GM12878 (cell line): ENCODE measurements around the gene ENTPD6. TPM values are rescaled to one million over a fixed set of nuclear protein-coding genes. Genes with fewer than 3 reads are reported as not detected.

Experiments used
- ATAC-seq: fragments of 200-7000 bp; cut with Tn5 transposase; 3 replicates; pipeline ENCODE4 v1.9.1; 2020; ENCODE audit warnings: mild to moderate bottlenecking, moderate library complexity
- BruUV-seq: library from RNA; stranded (reverse); fragments of 400-500 nt; replicated peaks from 2 replicates; lab custom pipeline; 2021; lab: Mats Ljungman, UMichigan
- CTCF ChIA-PET: fragments of 300-600 bp; sonication (Branson Sonifier 250); formaldehyde crosslinking; extraction: SDS; loops from one replicate; lab custom pipeline; 2021; ENCODE audit warnings: inconsistent platforms; lab: Yijun Ruan, JAX
- POLR2A ChIA-PET: fragments of 350-600 bp; formaldehyde crosslinking; extraction: SDS; loops from one replicate; lab custom pipeline; 2021; ENCODE audit warnings: inconsistent platforms; lab: Charles Lee
- RAD21 ChIA-PET: fragments of 300-600 bp; sonication (Branson Sonifier 250); formaldehyde crosslinking; loops from one replicate; lab custom pipeline; 2023; ENCODE audit warnings: antibody characterized with exemption; ENCODE audit not compliant: unreplicated experiment; lab: Charles Lee
- SMC1A ChIA-PET: fragments of 300-600 bp; sonication (Branson Sonifier 250); formaldehyde crosslinking; loops from one replicate; lab custom pipeline; 2023; ENCODE audit not compliant: unreplicated experiment, uncharacterized antibody; lab: Charles Lee
- DNase-seq: peaks from one replicate; pipeline ENCODE4 v3.0.0-alpha.2; 2011; ENCODE audit warnings: low read depth, low spot score
- FAIRE-seq: peaks from 3 replicates; lab custom pipeline; 2011; peaks lifted over from hg19 to GRCh38; lab: Jason Lieb, UNC
- H2AFZ ChIP-seq: 2 replicates; pipeline ENCODE4 v1.6.0; 2011; ENCODE audit warnings: low read depth, low read length, control low read depth; ENCODE audit not compliant: control insufficient read depth
- H3K27ac ChIP-seq: 2 replicates; pipeline ENCODE4 v1.5.1; 2011; ENCODE audit warnings: control low read depth; ENCODE audit not compliant: control insufficient read depth, insufficient read depth
- H3K27me3 ChIP-seq, 2 experiments: replicated peaks in 1 of 2; 2 replicates each; pipeline versions ENCODE4 v1.6.0 to v1.6.1; 2011; ENCODE audit warnings: low read length in 1 of 2; ENCODE audit not compliant: control insufficient read depth in 2 of 2, insufficient read depth in 2 of 2
- H3K36me3 ChIP-seq, 2 experiments: 2 replicates each; pipeline ENCODE4 v1.5.1; 2011; ENCODE audit warnings: low read length in 1 of 2; ENCODE audit not compliant: control insufficient read depth in 2 of 2, insufficient read depth in 2 of 2
- H3K4me1 ChIP-seq: 2 replicates; pipeline ENCODE4 v1.6.1; 2011; ENCODE audit warnings: mild to moderate bottlenecking, low read length, moderate library complexity, mixed read lengths; ENCODE audit not compliant: control insufficient read depth, insufficient read depth
- H3K4me2 ChIP-seq: 2 replicates; pipeline ENCODE4 v1.6.0; 2011; ENCODE audit warnings: control low read depth; ENCODE audit not compliant: control insufficient read depth, insufficient read depth
- H3K4me3 ChIP-seq: fragments of 200-600 bp; sonication (generic); 2 replicates; pipeline ENCODE4 v1.5.1; 2016
- H3K79me2 ChIP-seq: 2 replicates; pipeline ENCODE4 v1.6.0; 2011; ENCODE audit warnings: low read length; ENCODE audit not compliant: control insufficient read depth, insufficient read depth
- H3K9ac ChIP-seq: 2 replicates; pipeline ENCODE4 v1.8.0; 2011; ENCODE audit warnings: low read length, control low read depth, mixed read lengths; ENCODE audit not compliant: control insufficient read depth, insufficient read depth
- H3K9me3 ChIP-seq: replicated peaks from 3 replicates; pipeline ENCODE4 v1.5.1; 2011; ENCODE audit warnings: mild to moderate bottlenecking, low read length; ENCODE audit not compliant: control insufficient read depth, insufficient read depth
- H4K20me1 ChIP-seq: 2 replicates; pipeline ENCODE4 v1.6.0; 2011; ENCODE audit not compliant: control insufficient read depth, insufficient read depth
- EED ChIP-seq: sonication (generic); IDR thresholded peaks from 2 replicates; pipeline ENCODE4 v1.6.1; 2016; ENCODE audit warnings: antibody characterized with exemption, low read depth
- HDAC6 ChIP-seq: fragments of 200-600 bp; sonication (generic); IDR thresholded peaks from one replicate; pipeline ENCODE4 v1.8.0; 2017; ENCODE audit warnings: antibody characterized with exemption; ENCODE audit not compliant: unreplicated experiment
- MXI1 ChIP-seq: fragments of 150-350 bp; IDR thresholded peaks from 2 replicates; pipeline ENCODE4 v1.6.1; 2011; ENCODE audit warnings: low read depth, mild to moderate bottlenecking, inconsistent platforms, low read length, improper control_type of control experiment
- NR2F1 ChIP-seq: fragments of 450-650 bp; conservative IDR thresholded peaks from 2 replicates; pipeline ENCODE4 v1.6.1; 2017; ENCODE audit warnings: mild to moderate bottlenecking
- SIX5 ChIP-seq: IDR thresholded peaks from 2 replicates; pipeline ENCODE4 v1.6.1; 2011; ENCODE audit warnings: mild to moderate bottlenecking, low read depth, low read length, moderate library complexity; ENCODE audit not compliant: severe bottlenecking
- TAF1 ChIP-seq: IDR thresholded peaks from 2 replicates; pipeline ENCODE4 v1.6.1; 2011; ENCODE audit warnings: mild to moderate bottlenecking, low read depth, low read length, borderline replicate concordance
- TCF12 ChIP-seq: IDR thresholded peaks from 2 replicates; pipeline ENCODE4 v1.6.1; 2011; ENCODE audit warnings: low read depth, mild to moderate bottlenecking, low read length
- YY1 ChIP-seq: IDR thresholded peaks from 2 replicates; pipeline ENCODE4 v1.6.1; 2011; ENCODE audit warnings: low read depth, mild to moderate bottlenecking, low read length
- ZNF24 ChIP-seq: fragments of 450-650 bp; IDR thresholded peaks from 2 replicates; pipeline ENCODE4 v1.6.1; 2017; ENCODE audit warnings: antibody characterized with exemption, mild to moderate bottlenecking
- WGBS: methylation state at CpG from one replicate; pipeline ENCODE4 v1.1.6; 2016; ENCODE audit warnings: low lambda C conversion rate; ENCODE audit not compliant: insufficient replicate concordance, insufficient coverage; ENCODE audit errors: missing lambda C conversion rate; 5-methylcytosine and 5-hydroxymethylcytosine counted together
- in situ Hi-C: fragments of 300-500 bp; cut with MboI; formaldehyde crosslinking; loops from 9 replicates; pipeline ENCODE4 v1.14.3; 2018; ENCODE audit warnings: mixed read lengths
- intact Hi-C: fragments of 100-400 bp; cut with micrococcal nuclease; formaldehyde crosslinking; loops from one replicate; pipeline ENCODE4 v1.14.2; 2022; ENCODE audit not compliant: unreplicated experiment
- polyA plus RNA-seq, 11 experiments: library from polyadenylated mRNA; depleted of rRNA in 4 of 11; unstranded in 6 of 11; stranded (reverse) in 5 of 11; fragments of >200 nt; fragmentation: Nextera tagmentation in 4 of 11; fragmentation: Illumina TruSeq in 1 of 11; extraction: Ambion mirVana in 4 of 11; extraction: Trizol in 1 of 11; gene quantifications; 1 replicate in 1 of 11; 2 replicates in 10 of 11; pipeline versions ENCODE4 v1.2.1 to v1.2.3, GENCODE V29; 2011 to 2016; ENCODE audit warnings: inconsistent platforms in 2 of 11, missing spikeins in 2 of 11, low read depth in 1 of 11
- total RNA-seq, 4 experiments: library from RNA; depleted of rRNA in 3 of 4; stranded (reverse); fragments of >200 nt in 3 of 4; fragmentation: Illumina TruSeq in 1 of 4; extraction: Trizol in 1 of 4; gene quantifications; 2 replicates each; pipeline versions ENCODE4 v1.2.1 to v1.2.3, GENCODE V29; 2013 to 2021

The ENTPD6 gene
- total and polyA plus RNA-seq, 10 of the 15 experiments (the other 5 are each of a cell fraction or from before 2014, with no cell fraction given): 0.53 to 45.4 (median 31.1) TPM

DNA sequence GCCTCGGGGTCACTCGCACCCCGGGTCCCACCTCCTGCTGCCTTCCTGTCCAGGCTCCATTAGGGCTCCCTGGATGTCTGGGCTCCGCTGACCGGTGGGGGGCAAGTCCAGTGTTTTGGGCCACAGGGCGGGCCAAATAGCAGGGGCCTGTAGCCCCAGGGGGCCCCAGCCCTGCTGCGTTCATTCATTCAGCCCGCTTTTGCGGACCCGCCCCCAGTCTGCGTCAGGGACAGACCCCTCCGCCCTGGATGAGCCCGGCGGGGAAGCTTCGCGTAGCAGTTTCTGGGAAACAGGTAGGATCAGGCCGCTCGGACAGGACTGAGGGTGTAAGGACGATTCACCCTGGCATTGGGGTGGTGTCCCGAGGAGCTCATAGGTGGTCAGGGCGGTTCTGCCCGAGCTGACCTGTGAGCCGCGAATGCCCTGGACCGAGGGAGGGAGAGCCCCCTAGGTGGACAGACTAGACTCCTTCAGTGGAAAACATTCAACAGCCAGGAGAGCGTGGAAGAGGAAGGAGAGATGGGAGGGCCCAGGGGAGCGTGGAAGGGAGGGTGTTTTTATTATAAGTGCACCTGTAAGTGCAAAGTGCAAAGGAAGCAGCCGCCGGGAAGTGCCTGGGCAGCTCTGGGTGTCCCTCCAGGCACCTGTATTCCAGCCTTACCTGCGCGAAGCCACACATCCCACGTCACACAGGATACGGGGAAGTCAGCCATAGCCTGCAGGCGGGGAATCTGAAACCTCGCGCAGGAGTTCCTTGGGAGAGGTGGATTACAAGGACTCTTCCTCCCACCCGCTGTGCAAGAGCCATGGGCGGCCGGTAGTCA lies 662 bp downstream of the ENTPD6 start (continued):
- TF ChIP-seq EED (0 out of 2 replicates have a peak, but pooled peaks have one; percentile 32), ZNF24 (0 out of 2 replicates have a peak, but pooled peaks have one; percentile 5), TCF12 (no peak), SIX5 (no peak), TAF1 (no peak)

DNA sequence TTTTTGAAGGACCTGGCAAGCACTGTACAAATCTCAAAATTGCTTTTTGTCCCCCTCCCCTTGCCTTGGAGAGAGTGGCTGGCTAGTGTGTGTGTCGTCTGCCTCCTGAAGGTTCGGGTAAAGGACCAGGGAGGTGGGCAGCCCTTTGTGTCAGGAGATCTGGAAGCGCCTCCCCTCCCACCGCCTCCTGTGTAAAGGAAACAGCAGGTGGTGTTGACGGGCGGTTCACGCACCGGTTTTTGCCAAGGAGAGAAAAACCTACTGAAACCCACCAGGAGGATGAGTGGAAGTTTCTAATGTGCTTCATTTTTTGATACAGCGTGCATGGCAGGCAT lies 1.2 kb downstream of the ENTPD6 start:
- TF ChIP-seq YY1: no peak
- TF ChIP-seq MXI1: no peak
- TF ChIP-seq HDAC6: no peak
- no peak for TF ChIP-seq NR2F1
- no peak for TF ChIP-seq EED
- Histone ChIP-seq H4K20me1 (no peaks in the 10 kb centered on the region), H3K9ac (peak overlapping the region; percentile 85), H2AFZ (no peak overlapping the region; the same call in none of the 2 replicates), H3K79me2 (peaks cover 17% of the 10 kb centered on the region), H3K27ac (no peak overlapping the region), H3K27me3 (no peaks in the 10 kb centered on the region), H3K9me3 (no peaks in the 10 kb centered on the region), H3K4me3 (peak overlapping the region; percentile 91), H3K4me2 (peak overlapping the region; percentile 65), H3K4me1 (peaks cover 11% of the 10 kb centered on the region), H3K36me3 (no peaks in the 10 kb centered on the region)
- intact Hi-C loops: loop anchor here (5.0 to 10.0 kb wide), 2 partner anchors 48 to 201 kb away; partner anchors contain the start of gene PYGB
- no peak for FAIRE-seq
- ChIA-PET CTCF (interaction anchor here (1.6 kb wide), 1 partner anchor 202 kb away, joined by 4 read pairs; no protein-coding TSS in a partner anchor), POLR2A (no interaction called here), SMC1A (no interaction called here), RAD21 (interaction anchor here (0.6 kb wide), 1 partner anchor 175 kb away, joined by 3 read pairs; no protein-coding TSS in a partner anchor)
- no TSS peak for BruUV-seq
- WGBS: 47% methylated on average over 9 of the region's 9 CpGs
- ATAC-seq: peak; percentile 1; the same call in 1 of the 3 replicates
- in situ Hi-C loops: no loop called here
- no peak for DNase-seq
